ENCODE measurements around the gene PNPLA3. TPM values are rescaled to one million over a fixed set of nuclear protein-coding genes. Genes with fewer than 3 reads are reported as not detected.
A peak's percentile ranks its signal among the peaks of the same experiment; 100 is the strongest.

PNPLA3 gene
- total and polyA plus RNA-seq, 2 of the 4 experiments (the other 2 are of a cell fraction), result 3.6 to 7.5 TPM

DNA sequence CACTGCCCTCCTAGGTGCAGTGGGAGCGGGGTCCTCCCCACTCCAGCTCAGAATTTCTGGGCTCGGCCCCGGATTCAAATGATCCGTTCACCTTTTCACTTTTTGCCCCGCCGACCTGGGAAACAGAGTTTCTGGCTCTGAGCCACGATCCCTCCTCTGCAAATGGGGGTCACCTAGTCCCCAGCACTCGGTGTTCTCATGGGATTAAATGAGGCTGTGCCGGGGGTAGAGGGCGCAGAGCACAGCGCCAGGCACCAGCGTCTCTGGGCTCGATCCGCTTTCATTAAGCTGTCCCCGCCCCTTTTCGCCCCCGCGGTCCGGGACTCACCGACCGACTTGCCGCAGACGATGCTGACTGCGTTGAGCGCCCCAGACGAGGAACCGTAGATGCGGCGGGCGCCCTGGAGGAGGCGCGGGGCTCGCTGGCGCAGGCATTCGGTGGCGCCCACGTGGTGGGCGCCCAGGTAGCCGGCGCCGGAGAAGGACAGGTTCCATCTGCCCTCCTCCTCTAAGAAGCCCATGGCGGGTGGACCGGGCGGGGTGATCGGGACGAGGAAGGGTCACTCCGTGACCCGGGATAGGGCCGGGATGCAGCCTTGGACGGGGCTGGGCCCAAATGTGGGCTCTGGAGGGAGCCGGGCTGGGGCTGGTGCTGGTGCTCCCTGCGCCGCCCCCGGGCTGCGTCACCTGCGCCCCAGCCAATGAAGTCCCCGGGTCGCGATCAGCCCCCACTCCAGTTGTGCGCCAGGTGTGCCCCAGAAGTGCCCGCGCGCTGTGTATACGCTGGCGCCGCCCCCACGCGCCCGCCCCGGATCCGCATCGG lies 32.0 kb upstream of the PNPLA3 start, which contains the start of gene PNPLA5:
Gene PNPLA5 (minus strand): TSS at position 654 of the 823 bp plus-strand sequence. CDS start 133 bp downstream, at position 521.
- Histone ChIP-seq H2AFZ (replicated peaks; ENCODE audit: low read length, poor library complexity) (peak within 1 kb of the TSS; percentile 82), H3K9ac (ENCODE audit: low read depth, low read length) (no peak within 1 kb of the TSS), H2AK9ac (replicated peaks; ENCODE audit: low read depth, low read length, poor library complexity) (peak within 1 kb of the TSS; percentile 87), H3K56ac (ENCODE audit: extremely low read depth, insufficient read depth, low read length) (no peak within 1 kb of the TSS), H3K9me3 (ENCODE audit: control insufficient read depth, insufficient read depth, low read length) (no peaks in the 10 kb centered on the region), H3K9me1 (ENCODE audit: insufficient read depth, low read length) (no peaks in the 10 kb centered on the region), H4K5ac (ENCODE audit: low read depth, low read length) (no peak within 1 kb of the TSS), H2BK120ac (ENCODE audit: low read depth, low read length) (no peak within 1 kb of the TSS), H3K18ac (ENCODE audit: low read depth, low read length) (no peak within 1 kb of the TSS), H3K36me3 (ENCODE audit: control insufficient read depth, insufficient read depth, low read length) (no peaks in the 10 kb centered on the region), H3K79me1 (ENCODE audit: low read depth in 1 of 2, low read length in 2 of 2) (no peaks in the 10 kb centered on the region), H4K8ac (ENCODE audit: low read depth in 2 of 2, low read length in 2 of 2) (no peak within 1 kb of the TSS), H4K20me1 (ENCODE audit: insufficient read depth, low read length) (no peaks in the 10 kb centered on the region), H2BK20ac (ENCODE audit: low read depth, low read length) (no peak within 1 kb of the TSS), H3K4me2 (ENCODE audit: low read depth, low read length) (peak within 1 kb of the TSS; percentile 43), H3K4me3 (ENCODE audit: insufficient read depth, low read depth, low read length) (peak within 1 kb of the TSS; percentile 24), H2BK5ac (ENCODE audit: low read depth, low read length, poor library complexity, severe bottlenecking) (no peak within 1 kb of the TSS), H3K27ac (ENCODE audit: insufficient read depth, low read length) (no peak within 1 kb of the TSS), H3K4ac (ENCODE audit: low read depth, low read length) (no peak within 1 kb of the TSS), H3K23ac (ENCODE audit: low read depth, low read length) (no peak within 1 kb of the TSS), H3K27me3 (ENCODE audit: control insufficient read depth, insufficient read depth, low read length) (peaks cover 32% of the 10 kb centered on the region), H2AK5ac (ENCODE audit: low read depth, low read length) (no peak within 1 kb of the TSS), H3K4me1 (ENCODE audit: control insufficient read depth, insufficient read depth, low read length) (no peaks in the 10 kb centered on the region; the same call in 1 of the 2 replicates), H3K14ac (replicated peaks; ENCODE audit: low read depth, low read length) (no peak within 1 kb of the TSS), H4K91ac (ENCODE audit: insufficient read depth, low read depth, low read length) (no peak within 1 kb of the TSS), H2BK15ac (ENCODE audit: low read depth, low read length) (no peak within 1 kb of the TSS)
- DNase-seq (peak; percentile 38), ATAC-seq (ENCODE audit: low read depth) (peak; percentile 70)
- ChIA-PET CTCF (no interaction called here), POLR2A (ENCODE audit: unreplicated experiment) (no interaction called here)
- BruUV-seq (replicated peaks), result no TSS peak
- dilution Hi-C loops (cut with HindIII; ENCODE audit: low sequenced_read_pairs, unreplicated experiment), result no loop called here
- in situ Hi-C loops (cut with MboI; ENCODE audit: low sequenced_read_pairs), result no loop called here
- WGBS, 2 experiments (ENCODE audit: extremely low coverage in 2 of 2, insufficient read length in 1 of 2), result 2% methylated on average over 37 of the region's 72 CpGs; no CpG with 5 or more reads in 1 of the 2 experiments
- intact Hi-C loops (cut with micrococcal nuclease), result loop anchor here (2.0 kb wide), 1 partner anchor 55 kb away; no protein-coding TSS in a partner anchor
- TF ChIP-seq RFX5 (IDR thresholded peaks at IDR 0.05; ENCODE audit: low read depth, low read length), result no peak
- TF ChIP-seq, protein P1, sequence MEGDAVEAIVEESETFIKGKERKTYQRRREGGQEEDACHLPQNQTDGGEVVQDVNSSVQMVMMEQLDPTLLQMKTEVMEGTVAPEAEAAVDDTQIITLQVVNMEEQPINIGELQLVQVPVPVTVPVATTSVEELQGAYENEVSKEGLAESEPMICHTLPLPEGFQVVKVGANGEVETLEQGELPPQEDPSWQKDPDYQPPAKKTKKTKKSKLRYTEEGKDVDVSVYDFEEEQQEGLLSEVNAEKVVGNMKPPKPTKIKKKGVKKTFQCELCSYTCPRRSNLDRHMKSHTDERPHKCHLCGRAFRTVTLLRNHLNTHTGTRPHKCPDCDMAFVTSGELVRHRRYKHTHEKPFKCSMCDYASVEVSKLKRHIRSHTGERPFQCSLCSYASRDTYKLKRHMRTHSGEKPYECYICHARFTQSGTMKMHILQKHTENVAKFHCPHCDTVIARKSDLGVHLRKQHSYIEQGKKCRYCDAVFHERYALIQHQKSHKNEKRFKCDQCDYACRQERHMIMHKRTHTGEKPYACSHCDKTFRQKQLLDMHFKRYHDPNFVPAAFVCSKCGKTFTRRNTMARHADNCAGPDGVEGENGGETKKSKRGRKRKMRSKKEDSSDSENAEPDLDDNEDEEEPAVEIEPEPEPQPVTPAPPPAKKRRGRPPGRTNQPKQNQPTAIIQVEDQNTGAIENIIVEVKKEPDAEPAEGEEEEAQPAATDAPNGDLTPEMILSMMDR (conservative IDR thresholded peaks at IDR 0.05; ENCODE audit: low read depth, low read length), result 0 out of 2 replicates have a peak, but pooled peaks have one; percentile 13
